CD4-positive, alpha-beta T cell treated with Interleukin-17A for 4 hours (primary cell): Measurements from ENCODE around the gene ADI1.
"Not testable (repeated sequence)": the region's sequence is repeated elsewhere in the genome, so short reads cannot be mapped to it uniquely, and the experiment has no call there.

Experiments used
- DNase-seq: peaks from one replicate; pipeline ENCODE4 v3.0.0-alpha.2; 2020; ENCODE audit warnings: mixed read lengths

The ADI1 gene

DNA sequence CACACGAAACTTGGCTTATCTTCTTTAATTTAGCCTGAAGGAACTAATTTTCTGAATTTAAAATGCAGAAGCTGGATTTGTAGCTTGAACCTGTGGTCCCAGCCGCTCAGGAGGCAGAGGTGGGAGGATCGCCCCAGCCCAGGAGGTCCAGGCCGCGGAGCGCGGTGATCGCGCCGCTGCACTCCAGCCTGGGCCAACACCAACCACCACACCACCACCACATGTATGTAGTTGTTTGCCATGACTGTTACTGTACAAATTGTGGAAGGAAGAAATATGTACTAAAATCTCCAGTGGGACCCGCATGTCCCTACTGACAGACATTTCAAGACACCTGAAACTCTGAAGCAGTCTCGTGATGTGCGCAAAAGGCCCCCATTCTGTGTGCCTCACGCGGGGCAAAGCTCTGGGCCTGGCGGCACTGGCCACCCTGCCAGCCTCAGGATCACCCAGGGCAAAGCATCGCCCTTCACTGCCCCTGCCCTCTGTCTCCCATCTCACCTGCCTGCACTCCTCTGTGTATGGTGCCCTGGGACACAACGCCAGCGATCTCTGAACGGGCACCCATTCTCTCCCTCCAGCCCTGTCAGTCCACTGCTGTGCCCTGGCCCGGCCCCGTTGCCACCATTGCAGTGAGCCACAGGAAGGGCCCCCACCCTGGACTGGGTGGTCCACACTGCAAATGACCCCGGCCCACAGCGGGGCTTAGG lies 10.1 kb upstream of the ADI1 start:
- no peak for DNase-seq

DNA sequence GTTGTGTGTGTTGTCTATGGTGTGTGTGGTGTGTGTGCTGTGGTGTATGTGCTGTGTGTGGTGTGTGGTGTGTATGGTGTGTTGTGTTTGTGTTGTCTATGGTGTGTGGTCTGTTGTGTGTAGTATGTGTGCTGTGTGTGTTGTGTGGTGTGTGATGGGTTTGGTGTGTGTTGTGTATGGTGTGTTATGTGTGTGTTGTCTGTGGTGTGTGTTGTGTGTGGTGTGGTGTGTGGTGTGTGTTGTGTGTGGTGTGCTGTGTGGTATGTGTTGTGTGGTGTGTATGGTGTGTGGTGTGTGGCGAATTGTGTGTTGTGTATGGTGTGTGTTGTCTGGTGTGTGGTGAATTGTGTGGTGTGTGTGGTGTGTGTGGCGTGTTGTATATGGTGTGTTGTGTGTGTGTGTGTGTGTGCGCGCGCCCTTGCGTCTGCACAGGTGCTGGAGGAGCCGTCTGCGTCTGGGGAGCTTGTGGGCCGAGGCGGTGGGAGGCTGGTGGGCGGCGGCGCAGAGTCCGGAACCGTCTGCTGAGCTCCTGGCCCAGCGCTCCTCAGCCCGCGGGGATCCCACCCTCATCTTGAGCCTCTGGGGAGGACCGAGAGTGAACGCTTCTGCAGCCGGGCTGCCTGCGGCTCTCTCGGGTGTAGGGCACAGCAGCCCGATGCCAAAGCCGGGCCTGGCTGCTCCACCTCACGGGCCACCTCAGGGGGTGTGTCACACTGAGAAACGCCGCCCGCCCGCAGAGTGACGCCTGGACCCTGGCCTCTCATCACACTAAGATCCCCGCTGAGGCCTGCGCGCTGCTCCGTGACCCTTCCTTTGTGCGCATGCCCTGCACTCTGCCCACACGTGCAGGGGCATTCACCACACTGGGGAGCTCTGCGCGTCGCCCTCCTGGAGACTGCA lies 8.8 kb upstream of the ADI1 start:
- no peak for DNase-seq

DNA sequence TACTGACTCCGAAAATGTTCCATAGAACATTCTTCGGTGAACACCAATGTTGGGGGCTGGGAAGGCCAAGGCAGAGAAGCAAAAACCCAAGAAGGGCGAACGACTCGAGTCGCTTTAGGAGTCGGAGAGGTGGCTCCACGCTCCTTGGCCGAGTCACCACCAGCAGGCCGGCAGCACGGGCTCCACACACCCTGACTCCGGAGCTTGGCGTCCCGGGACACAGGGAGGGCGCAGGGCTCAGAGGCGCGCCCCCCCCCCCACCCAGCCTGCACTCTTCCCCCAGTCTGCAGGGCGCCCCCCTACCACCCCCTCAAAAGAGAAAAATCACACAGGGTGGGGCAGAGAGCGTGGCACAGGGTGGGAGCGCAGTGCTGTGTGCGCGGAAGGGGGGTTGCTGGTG lies 7.5 kb upstream of the ADI1 start:
- DNase-seq = no peak

GRCh38 chr2:3523551-3524041 lies 4.3 kb upstream of the ADI1 start:
- no peak for DNase-seq

- DNase-seq = no peak
Observed at GRCh38 chr2:3522961-3523421, 3.7 kb upstream of the ADI1 start.

DNA sequence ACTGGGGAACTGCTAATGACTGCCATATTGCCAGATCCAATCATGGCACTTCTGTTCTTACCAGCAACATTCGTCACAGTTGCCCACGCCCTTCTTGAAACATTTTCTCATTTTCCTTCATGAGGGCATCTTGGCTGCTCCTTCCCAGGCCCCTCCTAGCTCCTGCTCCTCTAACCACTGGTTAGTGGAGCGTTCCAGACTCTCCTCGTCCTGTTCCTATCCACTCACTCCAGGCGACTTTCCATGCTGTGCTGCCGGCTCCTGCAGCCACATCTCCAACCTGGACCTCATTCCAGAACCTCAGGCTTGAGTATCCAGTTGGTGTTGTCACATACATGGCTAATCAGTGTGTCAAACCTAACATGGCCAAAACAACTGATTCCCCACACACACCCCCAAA lies 1.3 kb upstream of the ADI1 start:
- no peak for DNase-seq

GRCh38 chr2:3518496-3519254 lies 656 bp downstream of the ADI1 start:
- DNase-seq = peak; percentile 99

GRCh38 chr2:3517948-3518495 lies 1.3 kb downstream of the ADI1 start:
- DNase-seq = no peak

DNA sequence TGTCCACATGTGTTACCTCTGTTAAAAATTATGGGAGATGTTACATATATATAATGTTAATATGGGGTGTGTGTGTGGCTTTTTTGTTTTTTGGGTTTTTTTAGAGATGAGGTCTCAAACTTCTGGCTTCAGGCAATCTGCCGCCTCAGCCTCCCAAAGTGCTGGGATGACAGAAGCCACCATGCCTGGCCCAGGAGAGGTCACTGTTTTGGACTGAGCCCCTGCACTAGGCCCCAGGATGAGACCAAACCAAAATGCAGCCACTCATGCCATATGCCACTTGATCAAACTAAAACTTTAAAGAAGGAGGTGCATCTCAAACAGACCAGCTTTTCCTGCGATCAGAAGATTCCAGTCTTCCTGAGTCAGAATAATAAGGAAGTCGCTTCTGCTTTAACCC lies 2.5 kb downstream of the ADI1 start:
- DNase-seq = no peak

GRCh38 chr2:3515438-3515837 lies 3.9 kb downstream of the ADI1 start:
- not testable (repeated sequence) for DNase-seq

DNA sequence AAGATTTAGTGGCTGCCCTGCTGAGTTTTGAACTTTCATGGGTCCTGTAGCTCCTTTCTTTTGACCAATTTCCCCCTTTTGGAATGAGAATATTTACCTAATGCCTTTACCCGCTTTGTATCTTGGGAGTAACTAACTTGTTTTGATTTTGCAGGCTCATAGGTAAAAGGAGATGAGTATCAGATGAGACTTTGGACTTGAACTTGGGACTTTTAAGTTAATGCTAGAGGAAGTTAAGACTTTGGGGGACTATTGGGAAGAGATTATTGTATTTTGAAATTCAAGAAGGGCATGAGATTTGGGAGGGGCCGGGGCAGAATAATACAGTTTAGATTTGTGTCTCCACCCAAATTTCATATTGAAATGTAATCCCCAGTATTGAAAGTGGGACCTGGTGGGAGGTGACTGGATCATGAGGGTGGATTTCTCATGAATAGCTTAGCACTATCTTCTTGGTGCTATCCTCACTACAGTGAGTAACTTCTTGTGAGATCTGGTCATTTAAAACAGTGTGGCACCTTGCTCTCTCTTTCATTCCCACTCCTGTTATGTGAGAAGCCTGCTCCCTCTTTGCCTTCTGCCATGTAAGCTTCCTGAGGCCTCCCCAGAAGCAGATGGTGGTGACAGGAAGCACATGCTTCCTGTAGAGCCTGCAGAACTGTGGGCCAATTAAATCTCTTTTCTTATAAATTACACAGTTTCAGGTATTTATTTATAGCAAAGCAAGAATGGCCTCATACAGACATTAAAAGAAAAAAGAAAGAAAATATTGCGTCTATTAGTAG lies 6.1 kb downstream of the ADI1 start:
- no peak for DNase-seq

GRCh38 chr2:3512086-3512485 lies 7.2 kb downstream of the ADI1 start:
- no peak for DNase-seq

DNA sequence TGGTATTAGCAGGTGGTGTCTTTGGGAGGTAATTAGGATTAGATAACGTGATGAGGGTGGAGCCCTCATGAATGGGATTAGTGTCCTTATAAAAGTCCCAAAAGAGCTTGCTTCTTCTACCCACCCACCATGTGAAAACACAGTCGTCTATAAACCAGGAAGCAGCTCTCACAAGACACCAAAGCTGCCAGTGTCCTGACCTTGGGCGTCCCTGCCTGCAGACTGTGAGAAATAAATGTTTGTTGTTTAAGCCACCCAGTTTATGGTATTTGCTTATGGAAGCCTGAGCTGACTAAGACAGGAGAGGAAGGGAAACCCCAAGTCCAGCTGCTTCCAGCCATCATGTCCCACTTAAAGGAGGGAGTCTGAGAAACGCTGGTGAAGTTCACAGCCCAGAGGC lies 13.6 kb downstream of the ADI1 start:
- DNase-seq = no peak

GRCh38 chr2:3504741-3505140 lies 14.6 kb downstream of the ADI1 start:
- DNase-seq = no peak

- no peak for DNase-seq
Observed at GRCh38 chr2:3503483-3503882, 15.8 kb downstream of the ADI1 start.

DNA sequence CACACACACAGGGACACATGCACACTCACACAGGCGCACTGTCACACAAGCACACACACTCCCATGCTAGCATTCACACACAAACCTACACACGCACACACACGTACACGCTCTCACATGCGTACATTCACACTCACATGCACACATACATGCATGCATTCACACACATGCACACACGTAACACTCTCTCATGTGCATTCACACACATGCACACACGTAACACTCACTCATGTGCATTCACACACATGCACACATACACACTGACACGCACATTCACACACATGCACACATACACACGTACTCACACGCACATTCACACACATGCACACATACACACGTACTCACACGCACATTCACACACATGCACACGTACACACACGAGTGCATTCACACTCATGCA lies 16.3 kb downstream of the ADI1 start:
- DNase-seq = no peak

- no peak for DNase-seq
Observed at GRCh38 chr2:3500326-3500899, 18.9 kb downstream of the ADI1 start.

DNA sequence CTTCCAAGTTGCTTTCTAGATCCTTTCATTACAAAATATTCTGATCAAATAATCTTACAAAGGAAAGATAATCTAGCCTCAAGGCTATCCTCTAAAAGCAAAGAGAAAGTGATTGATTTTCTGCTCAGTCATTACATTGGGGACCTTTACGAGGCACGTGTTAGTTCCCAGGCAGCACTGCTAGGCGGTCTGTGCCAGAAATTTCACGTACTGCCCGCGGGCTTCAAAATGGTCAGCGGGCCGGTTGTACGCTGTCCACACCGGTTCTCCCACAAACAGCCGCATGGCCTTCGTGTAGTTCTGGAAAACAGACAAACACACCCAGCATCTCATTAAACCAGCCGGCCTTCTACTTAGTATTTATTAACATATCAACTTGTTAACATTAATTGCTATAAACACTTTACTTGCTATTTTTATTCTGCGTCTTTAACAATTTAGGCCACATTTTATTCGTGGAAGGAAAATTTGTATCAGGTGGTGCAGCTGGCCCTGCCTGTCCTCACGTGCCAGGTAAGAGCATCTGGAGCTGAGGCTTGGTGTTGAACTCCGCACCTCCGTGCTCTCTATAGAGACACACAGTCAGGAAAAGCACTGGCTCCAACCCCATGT lies 20.4 kb downstream of the ADI1 start:
- DNase-seq = no peak

DNA sequence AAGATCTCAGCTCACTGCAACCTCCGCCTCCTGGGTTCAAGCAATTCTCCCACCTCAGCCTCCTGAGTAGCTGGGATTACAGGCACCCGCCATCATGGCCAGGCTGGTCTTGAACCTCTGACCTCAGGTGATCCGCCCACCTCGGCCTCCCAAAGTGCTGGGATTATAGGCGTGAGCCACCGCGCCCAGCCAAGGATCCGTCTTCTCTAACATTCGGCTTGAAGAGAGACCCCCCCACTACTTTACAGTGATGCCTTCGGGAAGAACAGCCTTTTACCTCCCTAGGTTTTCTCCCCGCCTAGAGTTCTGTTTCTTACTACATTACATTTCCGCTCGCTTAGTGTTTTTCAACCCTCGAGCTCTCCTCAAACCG lies 22.6 kb downstream of the ADI1 start:
- DNase-seq = not testable (repeated sequence)

- no peak for DNase-seq
Observed at GRCh38 chr2:3494984-3495666, 24.2 kb downstream of the ADI1 start.

DNA sequence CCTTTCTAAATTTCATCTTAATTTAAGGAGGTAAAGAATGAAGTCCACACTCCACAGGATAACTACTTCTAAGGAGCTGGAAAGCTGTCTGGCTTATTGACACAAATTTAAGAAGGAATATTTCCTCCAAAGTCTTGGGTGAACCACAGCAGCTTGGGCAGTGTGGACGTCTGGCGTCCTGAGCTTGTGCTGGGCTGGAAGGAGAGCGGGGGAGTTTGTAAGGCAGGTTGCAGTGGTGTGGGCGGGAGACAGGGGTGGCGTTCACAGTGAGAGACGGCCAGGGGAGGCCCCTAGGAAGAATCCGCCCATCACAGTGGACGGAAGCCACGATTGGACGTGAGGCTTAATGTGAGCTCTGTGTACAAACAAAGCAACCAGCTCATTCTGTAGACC lies 25.7 kb downstream of the ADI1 start:
- DNase-seq = no peak
